Gastrocnemius medialis (tissue), 4 donors: ENCODE data around the gene SLC38A4.

ENCODE experiments used
- CTCF ChIP-seq, 5 experiments: fragments of 450-650 bp in 3 of 5; fragments of 200-600 bp in 2 of 5; sonication (generic) in 2 of 5; IDR thresholded peaks in 4 of 5; conservative IDR thresholded peaks in 1 of 5; 1 replicate in 4 of 5; 2 replicates in 1 of 5; pipeline ENCODE4 v1.5.1; 2016 to 2019; ENCODE audit warnings: antibody characterized with exemption in 5 of 5, mild to moderate bottlenecking in 3 of 5, moderate library complexity in 3 of 5
- POLR2A ChIP-seq, 2 donors: fragments of 450-650 bp; IDR thresholded peaks; one replicate each; pipeline ENCODE4 v1.6.1; 2017; ENCODE audit warnings: antibody characterized with exemption in 2 of 2, mild to moderate bottlenecking in 2 of 2, moderate library complexity in 2 of 2

GRCh38 chr12:46778415-46778814, 47.4 kb downstream of the SLC38A4 start:
- TF ChIP-seq CTCF (IDR thresholded peaks at IDR 0.05 in 4 of 5, conservative IDR thresholded peaks at IDR 0.05 in 1 of 5) (no peak), POLR2A (IDR thresholded peaks at IDR 0.05) (no peak)
